Measurements from ENCODE around the gene TLL2.

TLL2 gene

GRCh38 chr10:96366508-96366907 lies 147.2 kb downstream of the TLL2 start:
- no peak overlapping the region for H3K9ac ChIP-seq
- H3K4me1 ChIP-seq, result no peaks in the 10 kb centered on the region
- H3K9me3 ChIP-seq (ENCODE audit: control insufficient read depth, low read length), result no peaks in the 10 kb centered on the region
- H3K27me3 ChIP-seq (ENCODE audit: control insufficient read depth, insufficient read depth, low read length), result no peaks in the 10 kb centered on the region
- TF ChIP-seq CTCF (IDR thresholded peaks at IDR 0.05), result no peak
- no peak overlapping the region for H3K27ac ChIP-seq
- no peak overlapping the region for H3K4me2 ChIP-seq (ENCODE audit: low read length)
- H3K79me2 ChIP-seq, result no peaks in the 10 kb centered on the region
- no peak overlapping the region for H3K4me3 ChIP-seq (ENCODE audit: low read depth, low read length)
- H2AFZ ChIP-seq, result no peak overlapping the region
- no peaks in the 10 kb centered on the region for H3K36me3 ChIP-seq (ENCODE audit: control insufficient read depth, insufficient read depth, low read length)

- Histone ChIP-seq H3K4me2 (ENCODE audit: low read length) (no peak overlapping the region), H2AFZ (no peak overlapping the region), H3K36me3 (ENCODE audit: control insufficient read depth, insufficient read depth, low read length) (no peaks in the 10 kb centered on the region), H3K4me1 (no peaks in the 10 kb centered on the region), H3K27ac (no peak overlapping the region), H3K9me3 (ENCODE audit: control insufficient read depth, low read length) (no peaks in the 10 kb centered on the region), H3K4me3 (ENCODE audit: low read depth, low read length) (no peak overlapping the region), H3K9ac (no peak overlapping the region), H3K27me3 (ENCODE audit: control insufficient read depth, insufficient read depth, low read length) (no peaks in the 10 kb centered on the region), H3K79me2 (no peaks in the 10 kb centered on the region)
- TF ChIP-seq CTCF (IDR thresholded peaks at IDR 0.05), result no peak
These were observed 148.2 kb downstream of the TLL2 start for GRCh38 chr10:96365571-96365970.

GRCh38 chr10:96360766-96361165 lies 153.0 kb downstream of the TLL2 start:
- Histone ChIP-seq H3K36me3 (ENCODE audit: control insufficient read depth, insufficient read depth, low read length) (no peaks in the 10 kb centered on the region), H3K27ac (no peak overlapping the region), H3K4me3 (ENCODE audit: low read depth, low read length) (no peak overlapping the region), H2AFZ (no peak overlapping the region), H3K27me3 (ENCODE audit: control insufficient read depth, insufficient read depth, low read length) (no peaks in the 10 kb centered on the region), H3K4me1 (peaks cover 13% of the 10 kb centered on the region), H3K79me2 (no peaks in the 10 kb centered on the region), H3K4me2 (ENCODE audit: low read length) (no peak overlapping the region), H3K9me3 (ENCODE audit: control insufficient read depth, low read length) (no peaks in the 10 kb centered on the region), H3K9ac (no peak overlapping the region)
- TF ChIP-seq CTCF (IDR thresholded peaks at IDR 0.05), result no peak

GRCh38 chr10:96360331-96360730 lies 153.4 kb downstream of the TLL2 start:
- no peak overlapping the region for H3K4me3 ChIP-seq (ENCODE audit: low read depth, low read length)
- no peak overlapping the region for H3K27ac ChIP-seq
- TF ChIP-seq CTCF (IDR thresholded peaks at IDR 0.05), result no peak
- no peak overlapping the region for H3K4me2 ChIP-seq (ENCODE audit: low read length)
- no peaks in the 10 kb centered on the region for H3K9me3 ChIP-seq (ENCODE audit: control insufficient read depth, low read length)
- no peak overlapping the region for H2AFZ ChIP-seq
- peaks cover 13% of the 10 kb centered on the region for H3K4me1 ChIP-seq
- H3K9ac ChIP-seq, result no peak overlapping the region
- no peaks in the 10 kb centered on the region for H3K79me2 ChIP-seq
- no peaks in the 10 kb centered on the region for H3K27me3 ChIP-seq (ENCODE audit: control insufficient read depth, insufficient read depth, low read length)
- H3K36me3 ChIP-seq (ENCODE audit: control insufficient read depth, insufficient read depth, low read length), result no peaks in the 10 kb centered on the region

- no peak overlapping the region for H3K9ac ChIP-seq
- H3K27me3 ChIP-seq (ENCODE audit: control insufficient read depth, insufficient read depth, low read length), result no peaks in the 10 kb centered on the region
- H3K4me2 ChIP-seq (ENCODE audit: low read length), result no peak overlapping the region
- no peak for TF ChIP-seq CTCF (IDR thresholded peaks at IDR 0.05)
- H3K36me3 ChIP-seq (ENCODE audit: control insufficient read depth, insufficient read depth, low read length), result no peaks in the 10 kb centered on the region
- peaks cover 13% of the 10 kb centered on the region for H3K4me1 ChIP-seq
- H3K27ac ChIP-seq, result no peak overlapping the region
- H2AFZ ChIP-seq, result peak overlapping the region; percentile 41
- no peaks in the 10 kb centered on the region for H3K9me3 ChIP-seq (ENCODE audit: control insufficient read depth, low read length)
- H3K79me2 ChIP-seq, result no peaks in the 10 kb centered on the region
- no peak overlapping the region for H3K4me3 ChIP-seq (ENCODE audit: low read depth, low read length)
These were observed 154.1 kb downstream of the TLL2 start for GRCh38 chr10:96359616-96360015.
